Upper lobe of left lung (tissue), 4 donors: ENCODE data around the gene TEFM.

Source experiments
- POLR2A ChIP-seq, 4 donors: fragments of 450-650 bp; IDR thresholded peaks; one replicate each; pipeline ENCODE4 v1.5.1; 2016 to 2017; ENCODE audit warnings: antibody characterized with exemption in 4 of 4, mild to moderate bottlenecking in 2 of 4
- TF ChIP-seq, protein P1 (sequence below), 6 experiments: fragments of 450-650 bp in 4 of 6; fragments of 200-600 bp in 2 of 6; sonication (generic) in 2 of 6; IDR thresholded peaks; one replicate each; pipeline ENCODE4 v1.5.1; 2016 to 2019; ENCODE audit warnings: antibody characterized with exemption in 6 of 6

DNA sequence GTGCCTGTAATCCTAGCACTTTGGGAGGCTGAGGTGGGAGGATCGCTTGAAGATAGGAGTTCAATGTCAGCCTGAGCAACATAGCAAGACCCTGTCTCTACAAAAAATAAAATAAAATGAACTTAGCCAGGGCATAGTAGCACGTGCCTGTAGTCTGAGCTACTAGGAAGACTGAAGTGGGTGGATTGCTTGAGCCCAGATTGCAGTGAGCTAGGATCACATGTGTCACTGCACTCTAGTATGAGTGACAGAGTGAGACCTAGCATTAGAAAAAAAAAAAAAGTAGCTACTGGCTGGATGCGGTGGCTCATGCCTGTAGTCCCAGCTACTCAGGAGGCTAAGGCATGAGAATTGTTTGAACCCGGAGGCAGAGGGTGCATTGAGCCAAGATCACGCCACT lies 21.7 kb upstream of the TEFM start:
- TF ChIP-seq POLR2A (IDR thresholded peaks at IDR 0.05): no peak
- TF ChIP-seq, protein P1, sequence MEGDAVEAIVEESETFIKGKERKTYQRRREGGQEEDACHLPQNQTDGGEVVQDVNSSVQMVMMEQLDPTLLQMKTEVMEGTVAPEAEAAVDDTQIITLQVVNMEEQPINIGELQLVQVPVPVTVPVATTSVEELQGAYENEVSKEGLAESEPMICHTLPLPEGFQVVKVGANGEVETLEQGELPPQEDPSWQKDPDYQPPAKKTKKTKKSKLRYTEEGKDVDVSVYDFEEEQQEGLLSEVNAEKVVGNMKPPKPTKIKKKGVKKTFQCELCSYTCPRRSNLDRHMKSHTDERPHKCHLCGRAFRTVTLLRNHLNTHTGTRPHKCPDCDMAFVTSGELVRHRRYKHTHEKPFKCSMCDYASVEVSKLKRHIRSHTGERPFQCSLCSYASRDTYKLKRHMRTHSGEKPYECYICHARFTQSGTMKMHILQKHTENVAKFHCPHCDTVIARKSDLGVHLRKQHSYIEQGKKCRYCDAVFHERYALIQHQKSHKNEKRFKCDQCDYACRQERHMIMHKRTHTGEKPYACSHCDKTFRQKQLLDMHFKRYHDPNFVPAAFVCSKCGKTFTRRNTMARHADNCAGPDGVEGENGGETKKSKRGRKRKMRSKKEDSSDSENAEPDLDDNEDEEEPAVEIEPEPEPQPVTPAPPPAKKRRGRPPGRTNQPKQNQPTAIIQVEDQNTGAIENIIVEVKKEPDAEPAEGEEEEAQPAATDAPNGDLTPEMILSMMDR (IDR thresholded peaks at IDR 0.05): no peak
